Measurements from ENCODE around the gene COG3. TPM values are rescaled to one million over a fixed set of nuclear protein-coding genes. Genes with fewer than 3 reads are reported as not detected.
A peak's percentile ranks its signal among the peaks of the same experiment; 100 is the strongest.

COG3 gene
- total and polyA plus RNA-seq, 2 of the 13 experiments (the other 11 are each of a cell fraction or from before 2014, with no cell fraction given), result 37.8 to 47.5 TPM

DNA sequence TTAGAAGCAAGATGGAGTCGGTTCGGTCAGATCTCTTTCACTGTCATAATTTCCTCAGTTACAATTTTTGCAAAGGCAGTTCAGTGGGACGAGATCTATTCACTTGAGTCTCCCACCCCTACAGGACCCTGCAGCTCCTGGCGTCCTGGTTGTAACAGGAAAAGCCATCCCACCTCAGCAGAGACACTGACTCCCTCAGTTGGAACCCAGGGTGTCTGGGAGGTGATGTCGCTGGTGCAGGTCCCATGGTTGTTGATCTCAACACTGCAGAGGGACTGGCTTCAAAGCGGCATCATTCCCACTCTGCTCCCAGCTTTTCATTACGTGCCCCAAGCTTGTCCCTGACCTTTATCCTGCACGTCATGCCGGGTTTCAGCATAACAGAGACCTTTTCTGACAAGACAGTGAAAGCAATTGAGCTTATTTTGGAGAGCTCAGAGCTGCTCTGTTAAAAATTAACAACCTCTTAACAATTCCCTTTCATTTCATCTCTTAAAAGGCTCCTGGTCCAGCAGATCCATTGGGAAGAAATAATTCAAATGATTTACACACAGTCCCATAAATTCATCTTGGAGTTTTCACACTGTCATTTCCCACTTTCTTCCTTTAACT is 17.6 kb upstream of the COG3 start (continued):
- 0 out of 2 replicates have a peak, but pooled peaks have one; percentile 16 for TF ChIP-seq GMEB2 (CRISPR knock-in tag; IDR thresholded peaks at IDR 0.05; ENCODE audit: low read depth)
- no peak for TF ChIP-seq KLF6 (CRISPR knock-in tag; IDR thresholded peaks at IDR 0.05)
- peak; percentile 81 for TF ChIP-seq ESRRA (CRISPR knock-in tag; IDR thresholded peaks at IDR 0.05; ENCODE audit: low read depth)
- peak; percentile 81 for TF ChIP-seq ZMYM3 (CRISPR knock-in tag; IDR thresholded peaks at IDR 0.05)
- TF ChIP-seq ZNF878 (CRISPR knock-in tag; IDR thresholded peaks at IDR 0.05), result 0 out of 2 replicates have a peak, but pooled peaks have one; percentile 41
- no peak for TF ChIP-seq ZNF530 (CRISPR knock-in tag; IDR thresholded peaks at IDR 0.05; ENCODE audit: low read depth)
- TF ChIP-seq ZNF615 (CRISPR knock-in tag; IDR thresholded peaks at IDR 0.05; ENCODE audit: borderline replicate concordance), result no peak
- no peak for TF ChIP-seq HOXA7 (CRISPR knock-in tag; IDR thresholded peaks at IDR 0.05)
- no peak for TF ChIP-seq ARNT2 (CRISPR knock-in tag; IDR thresholded peaks at IDR 0.05; ENCODE audit: low read depth)
- no peak for TF ChIP-seq REPIN1 (CRISPR knock-in tag; IDR thresholded peaks at IDR 0.05; ENCODE audit: borderline replicate concordance, low read depth)
- no peak for TF ChIP-seq ZNF101 (CRISPR knock-in tag; IDR thresholded peaks at IDR 0.05; ENCODE audit: borderline replicate concordance, low read depth)
- no peak for TF ChIP-seq TRIM24 (CRISPR knock-in tag; IDR thresholded peaks at IDR 0.05)
- TF ChIP-seq, protein P1, sequence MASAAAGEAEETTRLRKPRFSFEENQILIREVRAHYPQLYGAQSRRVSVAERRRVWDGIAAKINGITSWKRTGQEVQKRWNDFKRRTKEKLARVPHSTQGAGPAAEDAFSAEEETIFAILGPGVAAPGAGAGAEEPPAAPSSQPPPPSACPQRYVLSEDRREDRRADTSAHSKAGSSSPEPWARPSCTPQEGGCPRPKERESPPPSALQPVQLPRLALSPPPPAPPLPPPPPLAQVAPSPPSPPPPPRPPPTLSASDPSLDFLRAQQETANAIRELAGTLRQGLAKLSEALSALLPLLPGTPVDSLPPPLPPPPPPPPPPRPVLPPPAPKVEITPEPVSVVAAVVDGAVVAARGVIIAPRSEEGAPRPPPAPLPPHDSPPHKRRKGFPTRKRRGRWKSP (CRISPR knock-in tag; IDR thresholded peaks at IDR 0.05), result no peak; the same call in none of the 2 replicates
- no peak for TF ChIP-seq NFKBIZ (CRISPR knock-in tag; IDR thresholded peaks at IDR 0.05)
- TF ChIP-seq ZNF564 (CRISPR knock-in tag; IDR thresholded peaks at IDR 0.05), result peak; percentile 34; the same call in 1 of the 2 replicates
- TF ChIP-seq EED (CRISPR knock-in tag; IDR thresholded peaks at IDR 0.05), result no peak
- peak; percentile 64 for TF ChIP-seq IRF2 (CRISPR knock-in tag; IDR thresholded peaks at IDR 0.05)
- no peak for TF ChIP-seq ZNF570 (CRISPR knock-in tag; IDR thresholded peaks at IDR 0.05; ENCODE audit: borderline replicate concordance)
- TF ChIP-seq PCBP2 (optimal IDR thresholded peaks at IDR 0.05; ENCODE audit: low read depth, low read length, poor library complexity, severe bottlenecking), result no peak
- TF ChIP-seq NFYB (CRISPR knock-in tag; IDR thresholded peaks at IDR 0.05), result no peak
- TF ChIP-seq ZNF136 (CRISPR knock-in tag; IDR thresholded peaks at IDR 0.05; ENCODE audit: low read depth), result no peak
- peak; percentile 73 for TF ChIP-seq ZNF614 (CRISPR knock-in tag; IDR thresholded peaks at IDR 0.05; ENCODE audit: borderline replicate concordance)
- no peak; the same call in 1 of the 2 replicates for TF ChIP-seq KAT7 (CRISPR knock-in tag; IDR thresholded peaks at IDR 0.05; ENCODE audit: borderline replicate concordance)
- TF ChIP-seq ZNF441 (CRISPR knock-in tag; IDR thresholded peaks at IDR 0.05; ENCODE audit: borderline replicate concordance), result peak; percentile 38; the same call in 1 of the 2 replicates
- TF ChIP-seq SETDB1 (CRISPR knock-in tag; IDR thresholded peaks at IDR 0.05; ENCODE audit: borderline replicate concordance), result no peak
- peak; percentile 90 for TF ChIP-seq HDAC2 (CRISPR knock-in tag; IDR thresholded peaks at IDR 0.05)
- no peak for TF ChIP-seq ELF4 (CRISPR knock-in tag; IDR thresholded peaks at IDR 0.05; ENCODE audit: borderline replicate concordance)
- no peak for TF ChIP-seq CAMTA2 (CRISPR knock-in tag; IDR thresholded peaks at IDR 0.05; ENCODE audit: borderline replicate concordance)
- no peak for TF ChIP-seq PHF5A (CRISPR knock-in tag; IDR thresholded peaks at IDR 0.05; ENCODE audit: low read depth, unreplicated experiment)
- no peak for TF ChIP-seq ZFP41 (CRISPR knock-in tag; IDR thresholded peaks at IDR 0.05; ENCODE audit: borderline replicate concordance)
